ENCODE data around the gene MACROD2. TPM values are rescaled to one million over a fixed set of nuclear protein-coding genes. Genes with fewer than 3 reads are reported as not detected.
"Not testable (repeated sequence)": the region's sequence is repeated elsewhere in the genome, so short reads cannot be mapped to it uniquely, and the experiment has no call there.

The MACROD2 gene
- total RNA-seq, 1 experiment from 2014 or later = 3.7 TPM

GRCh38 chr20:14214046-14214445, 218.7 kb downstream of the MACROD2 start:
- Histone ChIP-seq H3K79me2 (ENCODE audit: insufficient read depth, low read length) (no peaks in the 10 kb centered on the region), H3K27ac (ENCODE audit: low read depth, low read length) (no peak overlapping the region), H3K4me1 (ENCODE audit: control insufficient read depth in 1 of 2, insufficient read depth in 2 of 2, low read length in 2 of 2) (no peaks in the 10 kb centered on the region)

GRCh38 chr20:14215880-14216279, 220.6 kb downstream of the MACROD2 start:
- H3K36me3 ChIP-seq (ENCODE audit: control insufficient read depth in 1 of 2, insufficient read depth in 2 of 2, low read length in 2 of 2); POLR2A ChIA-PET; H3K9me3 ChIP-seq (ENCODE audit: control insufficient read depth in 1 of 2, insufficient read depth in 1 of 2, low read depth in 1 of 2, low read length in 2 of 2); H3K9ac ChIP-seq (ENCODE audit: low read length); H2AFZ ChIP-seq (ENCODE audit: low read depth, low read length, poor library complexity, severe bottlenecking); H3K4me2 ChIP-seq (ENCODE audit: low read length); H4K20me1 ChIP-seq (ENCODE audit: insufficient read depth); H3K27ac ChIP-seq (ENCODE audit: low read depth, low read length); ATAC-seq; H3K79me2 ChIP-seq (ENCODE audit: insufficient read depth, low read length); H3K4me3 ChIP-seq (replicated peaks in 1 of 2; ENCODE audit: low read depth in 1 of 2, low read length in 2 of 2); RAD21 ChIA-PET (ENCODE audit: low non-redundant PET in 1 of 2, low total read pairs in 2 of 2, uncharacterized antibody in 2 of 2, unreplicated experiment in 2 of 2); H3K27me3 ChIP-seq (ENCODE audit: insufficient read depth, low read length); DNase-seq (ENCODE audit: low read depth, low spot score); intact Hi-C loops (cut with micrococcal nuclease); BruUV-seq (replicated peaks); CTCF ChIA-PET; H3K9me2 ChIP-seq (ENCODE audit: insufficient read depth): not testable (repeated sequence)
- peaks cover 7 to 15% of the 10 kb centered on the region in 2 experiments for H3K4me1 ChIP-seq (ENCODE audit: control insufficient read depth in 1 of 2, insufficient read depth in 2 of 2, low read length in 2 of 2)

More at GRCh38 chr20:14214046-14214445, 218.7 kb downstream of the MACROD2 start:
- ATAC-seq (no peak), DNase-seq (ENCODE audit: low read depth, low spot score) (no peak)
- ChIA-PET POLR2A (no interaction called here), RAD21 (ENCODE audit: low non-redundant PET in 1 of 2, low total read pairs in 2 of 2, uncharacterized antibody in 2 of 2, unreplicated experiment in 2 of 2) (no interaction called here), CTCF (no interaction called here)
- no peak overlapping the region for H3K4me3 ChIP-seq (replicated peaks in 1 of 2; ENCODE audit: low read depth in 1 of 2, low read length in 2 of 2)
- no peaks in the 10 kb centered on the region for H3K27me3 ChIP-seq (ENCODE audit: insufficient read depth, low read length)
- no peak overlapping the region for H3K4me2 ChIP-seq (ENCODE audit: low read length)
- intact Hi-C loops (cut with micrococcal nuclease) = no loop called here
- TF ChIP-seq REST (IDR thresholded peaks at IDR 0.05; ENCODE audit: low read depth) = no peak
- no peak for TF ChIP-seq RAD21 (IDR thresholded peaks at IDR 0.05; ENCODE audit: low read depth)
- no peak for TF ChIP-seq ELF1 (IDR thresholded peaks at IDR 0.05; ENCODE audit: borderline replicate concordance, low read depth)
- no peak for TF ChIP-seq CBX3 (IDR thresholded peaks at IDR 0.05; ENCODE audit: low read depth)
- TF ChIP-seq ATF3 (IDR thresholded peaks at IDR 0.05) = no peak
- no peak for TF ChIP-seq SP1 (IDR thresholded peaks at IDR 0.05; ENCODE audit: low read depth)
- no peak for TF ChIP-seq CEBPB (IDR thresholded peaks at IDR 0.05; ENCODE audit: low read depth)
- no peak for TF ChIP-seq POLR2AphosphoS5 (IDR thresholded peaks at IDR 0.05; ENCODE audit: low read depth, low read length)
- TF ChIP-seq EZH2phosphoT487 (IDR thresholded peaks at IDR 0.05; ENCODE audit: borderline replicate concordance) = no peak
- no peak for TF ChIP-seq SRF (IDR thresholded peaks at IDR 0.05; ENCODE audit: low read depth)
- no peak for TF ChIP-seq CTCF (IDR thresholded peaks at IDR 0.05 in 2 of 3, conservative IDR thresholded peaks at IDR 0.05 in 1 of 3; ENCODE audit: borderline replicate concordance in 1 of 3, insufficient read depth in 1 of 3, low read depth in 2 of 3, low read length in 2 of 3)
- H3K36me3 ChIP-seq (ENCODE audit: control insufficient read depth in 1 of 2, insufficient read depth in 2 of 2, low read length in 2 of 2) = no peaks in the 10 kb centered on the region
- no peaks in the 10 kb centered on the region for H3K9me3 ChIP-seq (ENCODE audit: control insufficient read depth in 1 of 2, insufficient read depth in 1 of 2, low read depth in 1 of 2, low read length in 2 of 2)
- no peaks in the 10 kb centered on the region for H4K20me1 ChIP-seq (ENCODE audit: insufficient read depth)
- no peak overlapping the region for H3K9ac ChIP-seq (ENCODE audit: low read length)
- BruUV-seq (replicated peaks) = no TSS peak
- H2AFZ ChIP-seq (ENCODE audit: low read depth, low read length, poor library complexity, severe bottlenecking) = no peak overlapping the region
- H3K9me2 ChIP-seq (ENCODE audit: insufficient read depth) = no peaks in the 10 kb centered on the region

Data from HCT116 (cell line).